B cell (primary cell): ENCODE data around the gene CLEC1B. TPM values are rescaled to one million over a fixed set of nuclear protein-coding genes. Genes with fewer than 3 reads are reported as not detected.
A peak's percentile ranks its signal among the peaks of the same experiment; 100 is the strongest.

Experiments
- ATAC-seq: fragments of 200-7000 bp; cut with Tn5 transposase; one replicate; pipeline ENCODE4 v1.10.0; 2021; ENCODE audit warnings: low read depth, mild to moderate bottlenecking, moderate number of reproducible peaks, moderate library complexity
- CTCF ChIA-PET: fragments of 350-600 bp; sonication (Branson Sonifier 250); formaldehyde crosslinking; loops from one replicate; lab custom pipeline; 2021; ENCODE audit warnings: antibody characterized with exemption, inconsistent platforms; lab: Charles Lee
- POLR2A ChIA-PET: fragments of 350-600 bp; sonication (Branson Sonifier 250); formaldehyde crosslinking; loops from one replicate; lab custom pipeline; 2021; ENCODE audit warnings: antibody characterized with exemption; lab: Charles Lee
- DNase-seq: peaks from one replicate; pipeline ENCODE4 v3.0.0; 2013
- H2AFZ ChIP-seq: 2 replicates; pipeline ENCODE4 v1.6.1; 2012; ENCODE audit warnings: mild to moderate bottlenecking, low read depth, low read length; ENCODE audit not compliant: insufficient read depth, poor library complexity, severe bottlenecking
- H3K27ac ChIP-seq, 2 donors: 1 replicate in 1 of 2; 2 replicates in 1 of 2; pipeline ENCODE4 v1.5.1; 2012 to 2013; ENCODE audit warnings: low read length in 2 of 2, mild to moderate bottlenecking in 2 of 2, moderate library complexity in 1 of 2
- H3K27me3 ChIP-seq, 4 experiments: fragments of 200-600 bp in 1 of 4; sonication (generic) in 1 of 4; replicated peaks in 1 of 4; 1 replicate in 2 of 4; 2 replicates in 2 of 4; pipeline versions ENCODE4 v1.6.1 to v1.7.0; 2013 to 2016; ENCODE audit warnings: low read length in 3 of 4, mild to moderate bottlenecking in 2 of 4, mixed read lengths in 1 of 4, moderate library complexity in 1 of 4; ENCODE audit not compliant: insufficient read depth in 4 of 4, control insufficient read depth in 3 of 4; ENCODE audit errors: control extremely low read depth in 1 of 4
- H3K36me3 ChIP-seq, 2 experiments: replicated peaks in 1 of 2; 1 replicate in 1 of 2; 2 replicates in 1 of 2; pipeline versions ENCODE4 v1.6.1 to v1.7.1; 2013; ENCODE audit warnings: low read length in 1 of 2; ENCODE audit not compliant: insufficient read depth in 2 of 2, control insufficient read depth in 1 of 2; ENCODE audit errors: control extremely low read depth in 1 of 2, extremely low read depth in 1 of 2
- H3K4me1 ChIP-seq, 2 donors: fragments of 200-600 bp in 1 of 2; sonication (generic) in 1 of 2; 1 replicate in 1 of 2; 2 replicates in 1 of 2; pipeline versions ENCODE4 v1.5.1 to v1.6.1; 2013 to 2017; ENCODE audit warnings: low read length in 2 of 2; ENCODE audit not compliant: control insufficient read depth in 2 of 2, insufficient read depth in 2 of 2
- H3K4me2 ChIP-seq: replicated peaks from 2 replicates; pipeline ENCODE3; 2012; ENCODE audit warnings: mild to moderate bottlenecking, low read depth, low read length; ENCODE audit not compliant: poor library complexity, severe bottlenecking
- H3K4me3 ChIP-seq, 5 experiments: fragments of 200-600 bp in 1 of 5; sonication (generic) in 1 of 5; 1 replicate in 3 of 5; 2 replicates in 2 of 5; pipeline versions ENCODE4 v1.5.1 to v1.7.0; 2011 to 2016; ENCODE audit warnings: low read length in 4 of 5, mild to moderate bottlenecking in 4 of 5, low read depth in 2 of 5, control low read depth in 1 of 5, moderate library complexity in 1 of 5; ENCODE audit not compliant: insufficient read depth in 1 of 5; ENCODE audit errors: control extremely low read depth in 1 of 5, extremely low read depth in 1 of 5
- H3K79me2 ChIP-seq: fragments of 200-600 bp; sonication (generic); one replicate; pipeline ENCODE4 v1.6.0; 2016; ENCODE audit warnings: low read length; ENCODE audit not compliant: control insufficient read depth, insufficient read depth
- H3K9ac ChIP-seq: fragments of 200-600 bp; sonication (generic); 2 replicates; pipeline ENCODE4 v1.6.1; 2017; ENCODE audit warnings: mild to moderate bottlenecking, low read length, moderate library complexity
- H3K9me3 ChIP-seq, 3 donors: one replicate each; pipeline versions ENCODE4 v1.6.1 to v1.7.1; 2013; ENCODE audit warnings: low read length in 2 of 3; ENCODE audit not compliant: control insufficient read depth in 2 of 3, insufficient read depth in 1 of 3; ENCODE audit errors: control extremely low read depth in 1 of 3
- H4K20me1 ChIP-seq: 2 replicates; pipeline ENCODE4 v1.6.0; 2012; ENCODE audit warnings: mild to moderate bottlenecking, low read length; ENCODE audit not compliant: insufficient read depth, control insufficient read depth, poor library complexity, severe bottlenecking
- H3K27ac Mint-ChIP-seq: one replicate; pipeline ENCODE4 v1.8.0; 2021; ENCODE audit warnings: mixed read lengths
- H3K27me3 Mint-ChIP-seq: one replicate; pipeline ENCODE4 v1.8.0; 2021; ENCODE audit warnings: mixed read lengths
- H3K4me1 Mint-ChIP-seq: one replicate; pipeline ENCODE4 v1.8.0; 2021; ENCODE audit warnings: mixed read lengths
- H3K4me3 Mint-ChIP-seq: one replicate; pipeline ENCODE4 v1.8.0; 2021; ENCODE audit warnings: mixed read lengths
- H3K9me3 Mint-ChIP-seq: one replicate; pipeline ENCODE4 v1.8.0; 2022; ENCODE audit warnings: mixed read lengths; ENCODE audit not compliant: insufficient read depth
- EZH2 ChIP-seq: IDR thresholded peaks from 2 replicates; pipeline ENCODE4 v1.6.1; 2012; ENCODE audit warnings: borderline replicate concordance, low read depth, mild to moderate bottlenecking, moderate library complexity, low read length; ENCODE audit not compliant: insufficient read depth, poor library complexity, severe bottlenecking
- WGBS: methylation state at CpG from one replicate; pipeline ENCODE4 v1.1.5; 2013; ENCODE audit warnings: missing lambda C conversion rate; ENCODE audit not compliant: insufficient coverage; 5-methylcytosine and 5-hydroxymethylcytosine counted together
- intact Hi-C: fragments of 100-400 bp; cut with micrococcal nuclease; formaldehyde crosslinking; loops from one replicate; pipeline ENCODE4 v1.10.0; 2022
- polyA plus RNA-seq: library from polyadenylated mRNA; depleted of rRNA; stranded (reverse); fragments of >200 nt; gene quantifications from 2 replicates; pipeline ENCODE4 v1.2.3, GENCODE V29; 2012
- total RNA-seq, 2 donors: library from RNA; stranded (reverse); fragments of 120-200 nt in 1 of 2; gene quantifications; 1 replicate in 1 of 2; 2 replicates in 1 of 2; pipeline versions ENCODE4 v1.2.3 to v1.2.4, GENCODE V29; 2013 to 2022
- TF ChIP-seq, protein P1 (sequence below): fragments of 200-600 bp; IDR thresholded peaks from one replicate; pipeline ENCODE4 v1.8.0; 2022; ENCODE audit warnings: antibody characterized with exemption, mild to moderate bottlenecking

CLEC1B gene
- total and polyA plus RNA-seq, 2 donors (not counting 1 experiment from before 2014, with no cell fraction given) = not detected

DNA sequence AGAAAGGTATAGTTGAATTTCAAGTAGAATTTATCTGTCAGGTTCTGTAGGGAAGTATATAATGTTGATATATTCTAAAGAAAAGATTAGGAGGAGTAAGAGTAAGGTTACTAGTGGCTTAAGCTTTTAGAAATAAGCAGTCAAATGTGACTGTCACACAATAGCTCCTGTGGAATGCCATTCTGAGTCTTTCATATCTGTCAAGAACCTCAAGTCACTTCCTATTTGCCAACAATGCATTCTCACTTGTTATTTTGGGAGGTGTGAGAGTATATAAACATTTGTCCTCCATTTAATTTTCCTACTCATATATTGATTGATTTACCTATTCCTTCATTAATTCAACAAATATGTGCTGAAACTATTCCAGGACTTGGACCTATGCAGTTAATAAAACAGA lies 43.2 kb upstream of the CLEC1B start:
- H3K4me1 Mint-ChIP-seq = no peaks in the 10 kb centered on the region
- Histone ChIP-seq H3K79me2 (no peaks in the 10 kb centered on the region), H3K27me3 (peaks cover 0 to 9% (median 1%) of the 10 kb centered on the region in 4 experiments), H3K27ac (no peak overlapping the region), H2AFZ (no peak overlapping the region), H3K9ac (no peak overlapping the region), H3K36me3 (no peaks in the 10 kb centered on the region), H3K4me1 (no peaks in the 10 kb centered on the region), H3K4me3 (no peak overlapping the region), H3K9me3 (no peaks in the 10 kb centered on the region), H4K20me1 (no peaks in the 10 kb centered on the region), H3K4me2 (no peak overlapping the region)
- intact Hi-C loops = no loop called here
- H3K27me3 Mint-ChIP-seq = peaks cover 25% of the 10 kb centered on the region
- H3K27ac Mint-ChIP-seq = no peak overlapping the region
- TF ChIP-seq EZH2 = no peak
- TF ChIP-seq, protein P1, sequence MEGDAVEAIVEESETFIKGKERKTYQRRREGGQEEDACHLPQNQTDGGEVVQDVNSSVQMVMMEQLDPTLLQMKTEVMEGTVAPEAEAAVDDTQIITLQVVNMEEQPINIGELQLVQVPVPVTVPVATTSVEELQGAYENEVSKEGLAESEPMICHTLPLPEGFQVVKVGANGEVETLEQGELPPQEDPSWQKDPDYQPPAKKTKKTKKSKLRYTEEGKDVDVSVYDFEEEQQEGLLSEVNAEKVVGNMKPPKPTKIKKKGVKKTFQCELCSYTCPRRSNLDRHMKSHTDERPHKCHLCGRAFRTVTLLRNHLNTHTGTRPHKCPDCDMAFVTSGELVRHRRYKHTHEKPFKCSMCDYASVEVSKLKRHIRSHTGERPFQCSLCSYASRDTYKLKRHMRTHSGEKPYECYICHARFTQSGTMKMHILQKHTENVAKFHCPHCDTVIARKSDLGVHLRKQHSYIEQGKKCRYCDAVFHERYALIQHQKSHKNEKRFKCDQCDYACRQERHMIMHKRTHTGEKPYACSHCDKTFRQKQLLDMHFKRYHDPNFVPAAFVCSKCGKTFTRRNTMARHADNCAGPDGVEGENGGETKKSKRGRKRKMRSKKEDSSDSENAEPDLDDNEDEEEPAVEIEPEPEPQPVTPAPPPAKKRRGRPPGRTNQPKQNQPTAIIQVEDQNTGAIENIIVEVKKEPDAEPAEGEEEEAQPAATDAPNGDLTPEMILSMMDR = no peak
- no peak for DNase-seq
- ATAC-seq = no peak
- ChIA-PET POLR2A (no interaction called here), CTCF (interaction anchor here (0.8 to 1.5 kb wide), 2 partner anchors 8 to 292 kb away, joined by 3 to 4 read pairs; no protein-coding TSS in a partner anchor)
- no peaks in the 10 kb centered on the region for H3K9me3 Mint-ChIP-seq
- H3K4me3 Mint-ChIP-seq = no peak overlapping the region

DNA sequence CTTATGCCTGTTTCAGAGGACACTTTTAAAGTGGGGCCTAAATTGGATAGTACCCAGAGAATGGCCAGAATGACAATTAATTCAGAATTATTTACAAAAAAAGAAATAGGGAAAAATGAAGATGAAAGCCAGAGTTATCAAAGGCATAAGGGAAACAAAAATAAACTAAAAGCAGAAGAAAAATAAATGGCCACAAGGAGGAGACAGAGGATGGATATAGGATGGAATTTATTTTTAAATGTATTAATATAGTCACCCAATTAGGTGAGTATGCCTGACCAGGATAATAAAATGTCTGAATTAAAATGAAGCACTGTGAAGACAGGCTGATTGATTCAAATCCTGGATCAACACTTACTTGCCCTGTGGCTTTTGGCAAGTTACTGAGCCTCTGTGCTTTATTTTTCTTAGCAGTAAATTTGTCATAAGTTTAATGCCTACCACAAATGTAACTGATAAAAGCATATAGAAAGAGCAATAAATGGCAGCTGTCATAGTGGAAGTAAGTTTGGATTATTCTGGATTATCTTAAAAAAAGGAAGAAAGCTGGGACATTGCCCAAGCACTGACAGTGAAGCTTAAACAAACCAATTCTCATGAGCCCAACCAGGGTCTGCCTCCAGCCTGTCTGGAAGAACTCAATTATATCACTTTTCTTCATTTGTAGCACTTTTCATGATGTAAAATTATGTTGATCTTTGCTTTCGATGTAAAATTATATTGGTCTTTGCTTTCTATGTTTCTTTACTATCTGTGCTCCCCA lies 35.0 kb upstream of the CLEC1B start:
- peak; percentile 20 for DNase-seq
- Histone ChIP-seq H3K4me2 (no peak overlapping the region), H3K9me3 (no peaks in the 10 kb centered on the region), H3K36me3 (no peaks in the 10 kb centered on the region), H3K9ac (no peak overlapping the region), H3K79me2 (no peaks in the 10 kb centered on the region), H2AFZ (no peak overlapping the region), H3K4me1 (no peaks in the 10 kb centered on the region), H3K4me3 (no peak overlapping the region), H3K27ac (no peak overlapping the region), H4K20me1 (no peaks in the 10 kb centered on the region), H3K27me3 (peaks cover 0 to 3% (median 0%) of the 10 kb centered on the region in 4 experiments)
- intact Hi-C loops = loop anchor here (10.0 kb wide), 2 partner anchors 91 to 161 kb away; no protein-coding TSS in a partner anchor
- POLR2A ChIA-PET = no interaction called here
- TF ChIP-seq, protein P1 = peak; percentile 56
- no peak for TF ChIP-seq EZH2
- H3K27me3 Mint-ChIP-seq = peaks cover 46% of the 10 kb centered on the region
- WGBS = no CpG with 5 or more reads among the region's 1 CpG
- no peak for ATAC-seq
- CTCF ChIA-PET = interaction anchor here (0.7 to 1.5 kb wide), 4 partner anchors 9 to 283 kb away, joined by 4 read pairs; no protein-coding TSS in a partner anchor
- H3K4me1 Mint-ChIP-seq = no peaks in the 10 kb centered on the region
- no peak overlapping the region for H3K27ac Mint-ChIP-seq
- no peaks in the 10 kb centered on the region for H3K9me3 Mint-ChIP-seq
- no peak overlapping the region for H3K4me3 Mint-ChIP-seq
